Smooth muscle cell (in vitro differentiated cells): Measurements from ENCODE around the gene CTPS2. TPM values are rescaled to one million over a fixed set of nuclear protein-coding genes. Genes with fewer than 3 reads are reported as not detected.

Experiments used
- DNase-seq: peaks from one replicate; lab custom pipeline; 2025; ENCODE audit not compliant: unreplicated experiment; lab: John Stamatoyannopoulos, UW
- H2AFZ ChIP-seq: fragments of 200-600 bp; sonication (generic); 2 replicates; pipeline ENCODE4 v1.6.0; 2016; ENCODE audit warnings: antibody characterized with exemption, low read depth, mild to moderate bottlenecking
- H3F3A ChIP-seq: fragments of 200-600 bp; sonication (generic); 2 replicates; pipeline ENCODE4 v1.6.0; 2017; ENCODE audit warnings: antibody characterized with exemption, low read depth
- H3K27ac ChIP-seq: fragments of 200-600 bp; sonication (generic); 2 replicates; pipeline ENCODE4 v1.5.1; 2016; ENCODE audit warnings: low read depth, mild to moderate bottlenecking
- H3K27me3 ChIP-seq: fragments of 200-600 bp; sonication (generic); 2 replicates; pipeline ENCODE4 v1.6.1; 2016; ENCODE audit warnings: low read depth, mild to moderate bottlenecking
- H3K36me3 ChIP-seq: fragments of 200-600 bp; sonication (generic); 2 replicates; pipeline ENCODE4 v1.5.1; 2016; ENCODE audit warnings: low read depth
- H3K4me1 ChIP-seq: fragments of 200-600 bp; sonication (generic); 2 replicates; pipeline ENCODE4 v1.5.1; 2016; ENCODE audit warnings: low read depth
- H3K4me2 ChIP-seq: fragments of 200-600 bp; sonication (generic); 2 replicates; pipeline ENCODE4 v1.6.0; 2016; ENCODE audit warnings: mild to moderate bottlenecking
- H3K4me3 ChIP-seq: fragments of 200-600 bp; sonication (generic); 2 replicates; pipeline ENCODE4 v1.5.1; 2016; ENCODE audit warnings: mild to moderate bottlenecking
- H3K79me2 ChIP-seq: fragments of 200-600 bp; sonication (generic); 2 replicates; pipeline ENCODE4 v1.6.0; 2016; ENCODE audit warnings: low read depth, mild to moderate bottlenecking
- H3K9ac ChIP-seq: fragments of 200-600 bp; sonication (generic); 2 replicates; pipeline ENCODE4 v1.6.0; 2016; ENCODE audit warnings: low read depth
- H3K9me3 ChIP-seq: fragments of 200-600 bp; sonication (generic); replicated peaks from 2 replicates; pipeline ENCODE4 v1.5.1; 2016; ENCODE audit warnings: low read depth
- H4K20me1 ChIP-seq: fragments of 200-600 bp; sonication (generic); 2 replicates; pipeline ENCODE4 v1.6.0; 2016; ENCODE audit warnings: low read depth
- WGBS: methylation state at CpG from one replicate; pipeline ENCODE4 v1.1.7; 2016; ENCODE audit warnings: low lambda C conversion rate; 5-methylcytosine and 5-hydroxymethylcytosine counted together
- polyA plus RNA-seq: library from polyadenylated mRNA; unstranded; fragments of >200 nt; fragmentation: Nextera tagmentation; extraction: Ambion mirVana; gene quantifications from 2 replicates; pipeline ENCODE4 v1.2.1, GENCODE V29; 2016
- total RNA-seq: library from RNA; depleted of rRNA; stranded (reverse); fragments of >200 nt; gene quantifications from 2 replicates; pipeline ENCODE4 v1.2.3, GENCODE V29; 2014
- TF ChIP-seq, protein P1 (sequence below): fragments of 200-600 bp; sonication (generic); IDR thresholded peaks from 2 replicates; pipeline ENCODE4 v1.5.1; 2017; ENCODE audit warnings: borderline replicate concordance, mild to moderate bottlenecking, antibody characterized with exemption; ENCODE audit not compliant: insufficient read depth, poor library complexity, severe bottlenecking

The CTPS2 gene
- total and polyA plus RNA-seq, 2 experiments from 2014 or later = 19.4 to 37.1 TPM

- Histone ChIP-seq H3F3A (no peaks in the 10 kb centered on the region), H3K9ac (no peak overlapping the region), H3K4me2 (no peak overlapping the region), H3K36me3 (no peaks in the 10 kb centered on the region), H3K79me2 (no peaks in the 10 kb centered on the region), H3K9me3 (no peaks in the 10 kb centered on the region), H3K27ac (no peak overlapping the region), H3K27me3 (no peaks in the 10 kb centered on the region), H3K4me1 (no peaks in the 10 kb centered on the region), H3K4me3 (no peak overlapping the region), H2AFZ (no peak overlapping the region), H4K20me1 (no peaks in the 10 kb centered on the region)
- TF ChIP-seq, protein P1, sequence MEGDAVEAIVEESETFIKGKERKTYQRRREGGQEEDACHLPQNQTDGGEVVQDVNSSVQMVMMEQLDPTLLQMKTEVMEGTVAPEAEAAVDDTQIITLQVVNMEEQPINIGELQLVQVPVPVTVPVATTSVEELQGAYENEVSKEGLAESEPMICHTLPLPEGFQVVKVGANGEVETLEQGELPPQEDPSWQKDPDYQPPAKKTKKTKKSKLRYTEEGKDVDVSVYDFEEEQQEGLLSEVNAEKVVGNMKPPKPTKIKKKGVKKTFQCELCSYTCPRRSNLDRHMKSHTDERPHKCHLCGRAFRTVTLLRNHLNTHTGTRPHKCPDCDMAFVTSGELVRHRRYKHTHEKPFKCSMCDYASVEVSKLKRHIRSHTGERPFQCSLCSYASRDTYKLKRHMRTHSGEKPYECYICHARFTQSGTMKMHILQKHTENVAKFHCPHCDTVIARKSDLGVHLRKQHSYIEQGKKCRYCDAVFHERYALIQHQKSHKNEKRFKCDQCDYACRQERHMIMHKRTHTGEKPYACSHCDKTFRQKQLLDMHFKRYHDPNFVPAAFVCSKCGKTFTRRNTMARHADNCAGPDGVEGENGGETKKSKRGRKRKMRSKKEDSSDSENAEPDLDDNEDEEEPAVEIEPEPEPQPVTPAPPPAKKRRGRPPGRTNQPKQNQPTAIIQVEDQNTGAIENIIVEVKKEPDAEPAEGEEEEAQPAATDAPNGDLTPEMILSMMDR = no peak
- no peak for DNase-seq
Measured at GRCh38 chrX:16589826-16590225, 122.6 kb downstream of the CTPS2 start.

DNA sequence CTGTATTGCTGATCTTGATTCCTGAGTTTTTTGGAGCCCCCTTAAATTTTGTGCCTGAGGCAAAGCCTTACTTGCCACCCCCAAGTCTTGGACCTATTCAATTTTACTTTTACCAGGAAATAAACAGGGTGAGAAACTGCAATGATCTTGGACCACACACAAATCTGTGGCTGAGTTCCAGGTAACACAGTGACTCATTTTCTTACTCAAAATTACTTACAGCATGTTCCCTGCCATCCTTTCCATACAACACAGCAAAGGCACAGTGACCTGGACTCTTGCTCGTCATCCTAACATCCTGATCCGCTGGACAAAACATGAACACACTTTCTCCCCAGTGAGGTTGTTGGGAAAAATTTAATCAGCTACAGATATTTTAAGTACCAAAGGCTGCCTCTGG lies 123.3 kb downstream of the CTPS2 start:
- Histone ChIP-seq H3F3A (no peaks in the 10 kb centered on the region), H3K27me3 (no peaks in the 10 kb centered on the region), H3K36me3 (no peaks in the 10 kb centered on the region), H3K79me2 (no peaks in the 10 kb centered on the region), H4K20me1 (no peaks in the 10 kb centered on the region), H3K4me1 (no peaks in the 10 kb centered on the region), H3K27ac (no peak overlapping the region), H3K9ac (no peak overlapping the region), H3K4me3 (no peak overlapping the region), H3K9me3 (no peaks in the 10 kb centered on the region), H3K4me2 (no peak overlapping the region), H2AFZ (no peak overlapping the region)
- TF ChIP-seq, protein P1 = no peak
- 88% methylated on average over 2 of the region's 2 CpGs for WGBS
- DNase-seq = no peak

GRCh38 chrX:16588266-16588665 lies 124.2 kb downstream of the CTPS2 start:
- H3K79me2 ChIP-seq = no peaks in the 10 kb centered on the region
- DNase-seq = no peak
- no peaks in the 10 kb centered on the region for H3K9me3 ChIP-seq
- WGBS = 76% methylated on average over 1 of the region's 1 CpG
- H3K4me1 ChIP-seq = no peaks in the 10 kb centered on the region
- H3K4me3 ChIP-seq = no peak overlapping the region
- H3F3A ChIP-seq = no peaks in the 10 kb centered on the region
- H3K4me2 ChIP-seq = no peak overlapping the region
- H4K20me1 ChIP-seq = no peaks in the 10 kb centered on the region
- H3K9ac ChIP-seq = no peak overlapping the region
- H3K27me3 ChIP-seq = no peaks in the 10 kb centered on the region
- H2AFZ ChIP-seq = no peak overlapping the region
- H3K27ac ChIP-seq = no peak overlapping the region
- H3K36me3 ChIP-seq = no peaks in the 10 kb centered on the region
- TF ChIP-seq, protein P1 = no peak

GRCh38 chrX:16587836-16588235 lies 124.6 kb downstream of the CTPS2 start:
- H3K4me2 ChIP-seq = no peak overlapping the region
- H3K27ac ChIP-seq = no peak overlapping the region
- no peak overlapping the region for H2AFZ ChIP-seq
- no peaks in the 10 kb centered on the region for H3K79me2 ChIP-seq
- no peaks in the 10 kb centered on the region for H3K9me3 ChIP-seq
- no peaks in the 10 kb centered on the region for H3K27me3 ChIP-seq
- no peaks in the 10 kb centered on the region for H4K20me1 ChIP-seq
- no peaks in the 10 kb centered on the region for H3K36me3 ChIP-seq
- TF ChIP-seq, protein P1 = no peak
- no peak overlapping the region for H3K9ac ChIP-seq
- 88% methylated on average over 4 of the region's 4 CpGs for WGBS
- H3K4me1 ChIP-seq = no peaks in the 10 kb centered on the region
- H3F3A ChIP-seq = no peaks in the 10 kb centered on the region
- DNase-seq = no peak
- no peak overlapping the region for H3K4me3 ChIP-seq
